ENCODE data around the gene ALPL.
"Not testable (repeated sequence)": the region's sequence is repeated elsewhere in the genome, so short reads cannot be mapped to it uniquely, and the experiment has no call there.

The ALPL gene

DNA sequence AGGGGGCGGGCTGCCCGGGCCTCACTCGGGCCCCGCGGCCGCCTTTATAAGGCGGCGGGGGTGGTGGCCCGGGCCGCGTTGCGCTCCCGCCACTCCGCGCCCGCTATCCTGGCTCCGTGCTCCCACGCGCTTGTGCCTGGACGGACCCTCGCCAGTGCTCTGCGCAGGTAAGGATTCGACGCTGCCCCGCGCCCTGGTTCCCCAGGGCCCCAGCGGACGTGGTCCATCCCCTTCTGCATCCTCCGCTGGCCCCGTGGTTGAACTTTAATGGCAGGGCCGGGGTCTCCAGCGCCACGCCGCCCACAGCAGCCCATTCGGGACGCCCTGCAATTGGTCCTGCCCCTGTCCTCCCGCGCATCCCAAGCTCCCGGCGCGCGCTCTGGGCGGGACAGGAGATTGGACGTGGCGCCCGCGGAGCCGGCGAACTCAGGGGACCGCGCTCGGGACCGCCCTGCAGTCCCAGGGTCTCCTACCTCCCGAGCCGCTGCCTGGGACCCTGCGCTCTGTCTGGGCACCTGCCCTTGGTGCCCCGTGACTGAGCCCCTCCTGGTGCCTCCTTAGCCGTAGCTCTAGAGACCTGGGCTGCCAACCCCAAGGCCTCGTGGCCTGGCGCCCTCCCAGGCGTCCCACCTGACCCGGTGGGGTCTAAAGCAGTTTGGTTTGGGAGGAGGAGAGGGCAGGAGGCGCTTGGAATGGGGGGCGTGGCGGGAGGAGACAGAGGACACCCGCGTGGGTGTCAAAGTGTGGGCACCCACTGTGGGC is at the start of gene ALPL:
Gene ALPL (plus strand): TSS at position 73 of the 762 bp plus-strand sequence. CDS start 44,659 bp downstream, outside the sequence.
- no peak for TF ChIP-seq ZNF274 (IDR thresholded peaks at IDR 0.05; ENCODE audit: low read depth, low read length)
- no peak within 1 kb of the TSS for H3K4me3 ChIP-seq (ENCODE audit: low read length)

DNA sequence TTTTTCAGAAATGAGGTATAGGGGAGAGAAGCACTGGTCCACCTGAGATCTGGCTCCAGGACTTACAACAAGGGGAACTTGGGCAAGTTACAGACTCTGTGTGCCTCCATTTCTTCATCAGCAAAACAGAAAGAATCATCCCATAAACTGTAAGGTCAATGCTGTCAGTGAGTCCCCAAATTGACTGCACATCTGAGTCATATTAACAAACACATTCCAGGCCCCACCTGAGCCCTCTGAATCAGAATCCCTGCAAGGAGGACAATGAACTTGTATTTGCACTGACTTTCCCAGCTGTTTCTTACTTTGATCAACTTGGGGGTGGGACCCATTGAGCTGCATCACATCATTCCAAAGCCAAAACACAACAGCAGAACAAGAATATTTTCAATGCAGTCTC is 44.1 kb upstream of the ALPL start:
- not testable (repeated sequence) for H3K4me3 ChIP-seq (ENCODE audit: low read length)

DNA sequence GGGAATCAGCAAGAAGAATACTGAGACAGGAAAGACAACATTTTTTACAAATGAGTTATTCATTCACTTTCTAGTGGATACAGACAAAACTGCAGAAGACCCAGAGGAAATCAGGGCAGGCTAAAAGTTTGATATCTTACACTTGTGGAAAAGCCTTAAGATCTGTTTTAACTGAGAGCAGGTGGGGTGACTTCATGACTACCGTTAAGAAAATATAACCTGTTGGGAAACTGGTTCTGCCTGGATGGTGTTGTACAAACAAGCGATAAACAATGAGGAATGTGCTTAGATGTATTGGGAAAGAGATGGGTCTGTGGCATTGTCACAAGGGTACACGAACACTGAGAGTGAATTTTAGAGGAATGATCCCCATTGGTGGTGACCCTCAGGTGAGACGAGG is 41.3 kb upstream of the ALPL start:
- not testable (repeated sequence) for H3K4me3 ChIP-seq (ENCODE audit: low read length)

DNA sequence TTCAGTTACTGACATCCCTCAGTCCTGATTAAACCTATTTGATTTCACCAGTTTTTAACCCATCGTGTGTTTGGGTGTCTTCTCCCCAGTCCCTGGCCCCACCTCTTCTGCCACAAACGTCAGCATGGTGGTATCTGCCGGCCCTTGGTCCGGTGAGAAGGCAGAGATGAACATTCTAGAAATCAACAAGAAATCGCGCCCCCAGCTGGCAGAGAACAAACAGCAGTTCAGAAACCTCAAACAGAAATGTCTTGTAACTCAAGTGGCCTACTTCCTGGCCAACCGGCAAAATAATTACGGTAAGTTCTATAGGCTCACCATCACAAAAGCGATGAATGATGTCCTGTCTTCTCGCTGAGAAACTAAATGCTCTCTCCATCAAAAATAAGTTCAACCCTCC is 40.6 kb upstream of the ALPL start:
- no peak for TF ChIP-seq ZNF274 (IDR thresholded peaks at IDR 0.05; ENCODE audit: low read depth, low read length)

DNA sequence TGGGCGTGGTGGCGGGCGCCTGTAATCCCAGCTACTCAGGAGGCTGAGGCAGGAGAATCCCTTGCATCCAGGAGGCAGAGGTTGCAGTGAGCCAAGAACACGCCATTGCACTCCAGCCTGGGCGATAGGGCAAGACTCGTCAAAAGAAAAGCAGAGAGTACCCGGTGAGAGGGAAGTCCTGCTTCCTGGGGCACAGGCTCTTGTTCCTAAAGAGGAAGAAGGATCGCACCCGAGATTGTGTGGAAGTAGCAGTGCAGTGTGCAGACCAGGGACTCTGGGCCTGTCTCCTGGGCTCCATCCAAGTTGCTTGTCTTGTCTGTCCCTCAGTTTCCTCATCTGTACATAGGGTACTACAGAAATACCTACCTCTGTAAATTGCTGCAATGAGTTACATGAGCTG is 39.6 kb upstream of the ALPL start:
- no peak overlapping the region for H3K4me3 ChIP-seq (ENCODE audit: low read length)
- no peak for TF ChIP-seq ZNF274 (IDR thresholded peaks at IDR 0.05; ENCODE audit: low read depth, low read length)

More for the DNA sequence above, 40.6 kb upstream of the ALPL start:
- H3K4me3 ChIP-seq (ENCODE audit: low read length): no peak overlapping the region

DNA sequence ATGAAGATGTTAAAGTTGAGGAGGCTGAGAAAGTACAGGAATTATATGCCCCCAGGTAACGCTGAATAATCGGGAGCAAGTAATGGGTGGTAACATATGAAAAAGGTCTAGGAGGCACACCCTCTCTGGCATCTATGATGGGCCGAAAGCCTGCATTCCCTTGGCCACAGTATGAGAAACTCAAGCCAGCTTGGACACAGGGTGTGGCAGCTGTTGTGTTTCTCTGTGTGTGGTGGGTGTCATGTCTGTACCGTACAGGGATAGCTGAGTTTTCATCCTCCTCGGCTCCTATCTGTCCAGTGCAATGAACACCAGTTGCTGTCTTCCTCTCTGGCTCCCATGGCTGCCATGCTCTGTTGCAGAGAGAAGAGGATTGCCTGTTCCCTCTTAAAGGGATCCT is 36.4 kb upstream of the ALPL start:
- no peak for TF ChIP-seq ZNF274 (IDR thresholded peaks at IDR 0.05; ENCODE audit: low read depth, low read length)
- no peak overlapping the region for H3K4me3 ChIP-seq (ENCODE audit: low read length)

GRCh38 chr1:21478356-21478755 is 30.9 kb upstream of the ALPL start:
- no peak overlapping the region for H3K4me3 ChIP-seq (ENCODE audit: low read length)
- no peak for TF ChIP-seq ZNF274 (IDR thresholded peaks at IDR 0.05; ENCODE audit: low read depth, low read length)

GRCh38 chr1:21483881-21484280 is 25.3 kb upstream of the ALPL start:
- H3K4me3 ChIP-seq (ENCODE audit: low read length): not testable (repeated sequence)

DNA sequence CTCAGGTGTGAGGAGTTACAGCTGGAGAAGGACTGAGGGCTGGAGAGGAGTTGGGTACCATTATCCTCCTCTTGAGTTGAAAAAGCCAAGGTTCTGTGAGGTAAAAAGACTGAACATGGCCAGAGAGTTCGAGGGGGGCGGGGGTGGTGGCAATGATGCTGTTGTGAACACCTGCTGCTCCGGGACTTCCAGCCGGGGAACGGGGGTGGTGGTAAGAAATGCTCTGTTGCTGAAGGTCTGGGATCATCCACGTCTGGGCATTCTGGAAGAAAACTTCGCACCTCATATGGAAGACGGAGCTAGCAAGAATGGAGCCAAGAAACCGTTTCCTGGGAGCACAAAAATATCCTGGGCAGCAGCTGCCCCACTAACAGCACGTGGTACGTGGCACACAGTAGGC is 20.1 kb upstream of the ALPL start:
- H3K4me3 ChIP-seq (ENCODE audit: low read length): no peak overlapping the region
- TF ChIP-seq ZNF274 (IDR thresholded peaks at IDR 0.05; ENCODE audit: low read depth, low read length): no peak

GRCh38 chr1:21490774-21491487 is 18.3 kb upstream of the ALPL start:
- no peak overlapping the region for H3K4me3 ChIP-seq (ENCODE audit: low read length)
- no peak for TF ChIP-seq ZNF274 (IDR thresholded peaks at IDR 0.05; ENCODE audit: low read depth, low read length)

GRCh38 chr1:21491488-21492355 is 17.5 kb upstream of the ALPL start:
- no peak overlapping the region for H3K4me3 ChIP-seq (ENCODE audit: low read length)
- TF ChIP-seq ZNF274 (IDR thresholded peaks at IDR 0.05; ENCODE audit: low read depth, low read length): no peak

DNA sequence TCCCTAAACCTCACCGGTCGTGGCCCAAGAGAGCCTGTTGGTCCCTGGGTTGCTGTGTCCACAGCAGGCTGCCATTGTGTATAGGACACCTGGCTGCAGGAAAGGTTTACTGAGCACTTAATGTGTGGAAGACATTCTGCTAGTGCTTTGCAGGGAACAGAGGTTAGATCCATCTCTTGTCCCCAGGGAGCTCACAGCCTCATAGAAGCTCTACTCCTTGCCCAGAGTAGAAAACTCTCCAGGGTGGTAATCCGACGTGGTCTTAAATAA is 16.9 kb upstream of the ALPL start:
- H3K4me3 ChIP-seq (ENCODE audit: low read length): no peak overlapping the region
- TF ChIP-seq ZNF274 (IDR thresholded peaks at IDR 0.05; ENCODE audit: low read depth, low read length): no peak

- H3K4me3 ChIP-seq (ENCODE audit: low read length): no peak overlapping the region
- TF ChIP-seq ZNF274 (IDR thresholded peaks at IDR 0.05; ENCODE audit: low read depth, low read length): no peak
These were observed 15.0 kb upstream of the ALPL start for GRCh38 chr1:21494196-21494595.

GRCh38 chr1:21495225-21495820 is 13.9 kb upstream of the ALPL start:
- no peak overlapping the region for H3K4me3 ChIP-seq (ENCODE audit: low read length)
- no peak for TF ChIP-seq ZNF274 (IDR thresholded peaks at IDR 0.05; ENCODE audit: low read depth, low read length)

- no peak overlapping the region for H3K4me3 ChIP-seq (ENCODE audit: low read length)
- no peak for TF ChIP-seq ZNF274 (IDR thresholded peaks at IDR 0.05; ENCODE audit: low read depth, low read length)
These were observed 13.2 kb upstream of the ALPL start for GRCh38 chr1:21496063-21496462.

Measured in GM08714 (cell line).